K562 (cell line): Measurements from ENCODE around the gene RRH. TPM values are rescaled to one million over a fixed set of nuclear protein-coding genes. Genes with fewer than 3 reads are reported as not detected.
A peak's percentile ranks its signal among the peaks of the same experiment; 100 is the strongest.

Experiments used
- ETV5 ChIP-seq: sonication (generic); formaldehyde crosslinking; IDR thresholded peaks from 2 replicates; pipeline ENCODE4 v1.4.0; 2020; ENCODE audit warnings: low read depth, mild to moderate bottlenecking, missing genetic modification reagents
- LEF1 ChIP-seq: fragments of 450-650 bp; IDR thresholded peaks from 2 replicates; pipeline ENCODE4 v1.6.1; 2016; ENCODE audit warnings: mild to moderate bottlenecking
- NR1H2 ChIP-seq: sonication (generic); formaldehyde crosslinking; IDR thresholded peaks from 2 replicates; pipeline ENCODE4 v1.4.0; 2020; ENCODE audit warnings: mild to moderate bottlenecking, missing genetic modification reagents
- POLR3A ChIP-seq: IDR thresholded peaks from 2 replicates; pipeline ENCODE4 v1.6.1; 2011; ENCODE audit warnings: borderline replicate concordance, mild to moderate bottlenecking, moderate library complexity; ENCODE audit not compliant: insufficient read length, insufficient read depth; ENCODE audit errors: extremely low read depth
- TOE1 ChIP-seq, 2 experiments: fragments of 450-650 bp in 1 of 2; sonication (generic) in 1 of 2; formaldehyde crosslinking in 1 of 2; IDR thresholded peaks; 2 replicates each; pipeline versions ENCODE4 v1.7.1 to v1.8.0; 2016 to 2022; ENCODE audit warnings: borderline replicate concordance in 2 of 2, mild to moderate bottlenecking in 2 of 2, antibody characterized with exemption in 1 of 2, inconsistent platforms in 1 of 2, low read depth in 1 of 2, missing genetic modification reagents in 1 of 2, moderate library complexity in 1 of 2
- ZNF232 ChIP-seq: sonication (generic); formaldehyde crosslinking; IDR thresholded peaks from 2 replicates; pipeline ENCODE4 v1.8.0; 2022; ENCODE audit warnings: mild to moderate bottlenecking, missing genetic modification reagents
- polyA plus RNA-seq, 8 experiments: library from polyadenylated mRNA; depleted of rRNA in 4 of 8; stranded (reverse) in 5 of 8; unstranded in 3 of 8; fragments of >200 nt; fragmentation: Nextera tagmentation in 2 of 8; fragmentation: Illumina TruSeq in 1 of 8; extraction: Ambion mirVana in 2 of 8; extraction: Trizol in 1 of 8; gene quantifications; 2 replicates each; pipeline versions ENCODE4 v1.2.1 to v1.2.3, GENCODE V29; 2011 to 2014; ENCODE audit warnings: inconsistent platforms in 1 of 8, missing spikeins in 1 of 8
- total RNA-seq, 7 experiments: library from RNA; depleted of rRNA in 6 of 7; stranded (reverse); fragments of >200 nt in 6 of 7; fragmentation: Illumina TruSeq in 2 of 7; extraction: Trizol in 2 of 7; gene quantifications; 2 replicates each; pipeline versions ENCODE4 v1.2.1 to v1.2.3, GENCODE V29; 2011 to 2021; ENCODE audit warnings: low replicate concordance in 1 of 7
- TF ChIP-seq, protein P1 (sequence below): fragments of 250-450 bp; sonication (Bioruptor Pico); IDR thresholded peaks from 2 replicates; pipeline ENCODE4 v1.5.0; 2021; ENCODE audit warnings: mild to moderate bottlenecking, moderate library complexity
- TF ChIP-seq, protein P2 (sequence below): IDR thresholded peaks from 3 replicates; pipeline ENCODE4 v1.6.1; 2011; ENCODE audit warnings: borderline replicate concordance, mild to moderate bottlenecking, moderate library complexity; ENCODE audit not compliant: insufficient read length; ENCODE audit errors: extremely low read depth

RRH gene
- total and polyA plus RNA-seq, 9 of the 15 experiments (the other 6 are each of a cell fraction or from before 2014, with no cell fraction given): 0.04 to 0.31 (median 0.12) TPM; not detected in 3

DNA sequence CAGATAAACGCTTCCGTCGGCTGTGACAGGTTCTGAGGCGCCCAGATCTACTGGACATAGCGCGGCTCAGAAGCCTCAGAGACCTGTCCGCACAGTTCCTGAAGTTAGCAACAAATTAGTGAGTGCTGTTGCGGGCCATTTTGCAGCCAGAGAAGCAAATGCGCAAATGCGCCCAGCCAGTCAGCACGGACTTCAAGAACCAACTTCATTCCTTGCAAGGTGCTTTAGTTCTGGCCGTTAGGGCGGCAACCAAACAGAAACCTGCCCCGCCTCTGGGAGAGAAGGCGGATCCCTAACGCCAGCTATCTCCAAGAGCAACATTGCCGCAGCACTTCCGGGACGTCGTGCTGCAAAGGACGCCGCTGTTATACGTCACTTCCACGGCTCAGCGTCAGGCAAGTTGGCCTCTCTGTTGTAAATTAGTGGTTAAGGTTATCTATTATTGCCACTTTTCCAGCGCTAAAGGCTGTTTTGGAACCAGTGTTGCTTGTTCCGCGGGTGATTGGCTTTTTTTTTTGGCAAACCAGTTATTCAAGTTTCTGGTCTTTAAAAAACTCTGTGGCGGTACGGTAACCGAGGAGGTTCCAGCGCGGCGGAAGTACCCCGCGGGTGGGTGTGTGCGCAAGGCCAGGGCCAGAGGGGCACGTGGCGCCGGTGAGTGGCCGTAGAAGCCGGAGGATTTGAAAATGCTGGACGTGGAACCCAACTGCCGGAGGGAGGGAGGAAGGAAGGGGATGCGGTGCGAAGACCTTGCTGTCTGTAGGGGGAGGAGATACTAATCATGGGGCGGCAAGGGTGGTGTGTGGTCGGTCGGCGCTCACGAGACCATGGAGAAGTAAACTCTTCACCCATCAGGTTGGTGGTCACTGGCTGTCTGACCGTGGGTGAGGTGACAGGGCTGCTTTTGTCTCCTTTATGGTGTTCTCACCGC is 12.4 kb upstream of the RRH start, which contains the start of gene GAR1 (continued):
- TF ChIP-seq, protein P1, sequence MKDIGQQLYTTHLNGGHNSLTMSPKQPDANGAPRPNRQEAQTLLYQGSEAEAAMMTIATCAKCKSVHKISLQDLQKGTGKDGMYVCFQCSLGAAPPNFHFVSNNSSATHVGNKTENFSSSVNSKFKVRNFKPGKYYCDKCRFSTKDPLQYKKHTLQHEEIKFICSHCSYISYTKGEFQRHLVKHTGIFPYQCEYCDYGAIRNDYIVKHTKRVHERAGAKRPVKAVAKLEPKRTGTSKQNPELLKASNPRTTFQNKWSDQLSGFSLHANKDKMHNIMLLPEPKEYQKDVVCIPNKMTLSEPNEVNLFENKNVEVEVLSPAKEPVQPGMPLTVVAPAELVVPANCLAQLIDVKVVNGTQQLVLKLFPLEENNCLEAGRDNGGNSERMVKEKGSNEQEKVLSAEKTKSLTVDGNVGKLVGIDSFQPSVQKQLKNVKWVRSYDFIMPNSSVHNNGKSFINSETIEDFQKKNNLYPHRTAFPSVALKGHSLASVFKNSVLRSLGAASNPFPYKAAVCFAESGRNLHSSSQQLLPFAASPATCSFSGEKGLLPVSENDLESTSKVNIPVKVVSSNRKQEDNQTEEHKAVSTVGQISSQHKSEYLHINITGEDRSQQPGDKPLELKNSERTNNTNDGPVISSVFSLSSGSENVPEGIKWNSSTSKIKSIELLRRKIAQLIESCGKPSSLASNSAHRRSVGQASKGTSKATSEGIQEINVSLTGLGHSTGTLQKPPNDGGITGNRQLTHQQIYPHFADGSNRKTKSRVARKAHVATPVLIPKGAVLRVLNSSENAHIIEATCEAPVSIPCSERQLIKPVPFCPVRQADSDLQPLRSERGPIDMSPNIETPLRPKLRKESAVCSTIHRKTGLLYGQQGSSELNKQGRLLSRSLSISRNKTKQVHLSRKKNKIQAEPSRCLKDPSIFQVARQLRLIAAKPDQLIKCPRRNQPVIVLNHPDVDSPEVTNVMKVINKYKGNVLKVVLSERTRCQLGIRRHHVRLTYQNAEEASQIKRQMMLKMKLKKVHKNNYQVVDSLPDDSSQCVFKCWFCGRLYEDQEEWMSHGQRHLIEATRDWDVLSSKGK (CRISPR knock-in tag): no peak
- no peak; the same call in 1 of the 2 replicates for TF ChIP-seq LEF1
- TF ChIP-seq POLR3A: no peak
- TF ChIP-seq ETV5 (CRISPR knock-in tag): peak; percentile 77
- no peak for TF ChIP-seq NR1H2 (CRISPR knock-in tag)
- TF ChIP-seq ZNF232 (CRISPR knock-in tag): no peak
- TF ChIP-seq, protein P2, sequence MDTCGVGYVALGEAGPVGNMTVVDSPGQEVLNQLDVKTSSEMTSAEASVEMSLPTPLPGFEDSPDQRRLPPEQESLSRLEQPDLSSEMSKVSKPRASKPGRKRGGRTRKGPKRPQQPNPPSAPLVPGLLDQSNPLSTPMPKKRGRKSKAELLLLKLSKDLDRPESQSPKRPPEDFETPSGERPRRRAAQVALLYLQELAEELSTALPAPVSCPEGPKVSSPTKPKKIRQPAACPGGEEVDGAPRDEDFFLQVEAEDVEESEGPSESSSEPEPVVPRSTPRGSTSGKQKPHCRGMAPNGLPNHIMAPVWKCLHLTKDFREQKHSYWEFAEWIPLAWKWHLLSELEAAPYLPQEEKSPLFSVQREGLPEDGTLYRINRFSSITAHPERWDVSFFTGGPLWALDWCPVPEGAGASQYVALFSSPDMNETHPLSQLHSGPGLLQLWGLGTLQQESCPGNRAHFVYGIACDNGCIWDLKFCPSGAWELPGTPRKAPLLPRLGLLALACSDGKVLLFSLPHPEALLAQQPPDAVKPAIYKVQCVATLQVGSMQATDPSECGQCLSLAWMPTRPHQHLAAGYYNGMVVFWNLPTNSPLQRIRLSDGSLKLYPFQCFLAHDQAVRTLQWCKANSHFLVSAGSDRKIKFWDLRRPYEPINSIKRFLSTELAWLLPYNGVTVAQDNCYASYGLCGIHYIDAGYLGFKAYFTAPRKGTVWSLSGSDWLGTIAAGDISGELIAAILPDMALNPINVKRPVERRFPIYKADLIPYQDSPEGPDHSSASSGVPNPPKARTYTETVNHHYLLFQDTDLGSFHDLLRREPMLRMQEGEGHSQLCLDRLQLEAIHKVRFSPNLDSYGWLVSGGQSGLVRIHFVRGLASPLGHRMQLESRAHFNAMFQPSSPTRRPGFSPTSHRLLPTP: no peak
- 0 out of 2 replicates have a peak, but pooled peaks have one; percentile 11 for TF ChIP-seq TOE1 (IDR thresholded peaks at IDR 0.05; ENCODE audit: borderline replicate concordance)
- TF ChIP-seq TOE1 (CRISPR knock-in tag; IDR thresholded peaks at IDR 0.05; ENCODE audit: borderline replicate concordance, low read depth): no peak
